HepG2 (cell line): ENCODE data around the gene TJP3. TPM values are rescaled to one million over a fixed set of nuclear protein-coding genes. Genes with fewer than 3 reads are reported as not detected.

Experiments used
- ATAC-seq: fragments of 200-7000 bp; cut with Tn5 transposase; 3 replicates; pipeline ENCODE4 v1.9.1; 2020; ENCODE audit warnings: mild to moderate bottlenecking, moderate library complexity
- BruUV-seq: library from RNA; stranded (reverse); fragments of 400-500 nt; replicated peaks from 2 replicates; lab custom pipeline; 2021; lab: Mats Ljungman, UMichigan
- CTCF ChIA-PET: fragments of 300-600 bp; formaldehyde crosslinking; extraction: SDS; loops from one replicate; lab custom pipeline; 2021; ENCODE audit warnings: low total read pairs, inconsistent platforms, low intra/inter-chr PET ratio; lab: Yijun Ruan, JAX
- POLR2A ChIA-PET: fragments of 350-600 bp; sonication (Branson Sonifier 250); formaldehyde crosslinking; loops from one replicate; lab custom pipeline; 2020; ENCODE audit warnings: antibody characterized with exemption, inconsistent platforms; lab: Yijun Ruan, JAX
- DNase-seq: peaks from one replicate; pipeline ENCODE4 v3.0.0-alpha.2; 2015; ENCODE audit warnings: low spot score
- FAIRE-seq: peaks from 3 replicates; lab custom pipeline; 2011; peaks lifted over from hg19 to GRCh38; lab: Jason Lieb, UNC
- H2AFZ ChIP-seq: one replicate; pipeline ENCODE4 v1.6.1; 2011; ENCODE audit warnings: low read length, inconsistent platforms
- H3K27ac ChIP-seq: fragments of 300-600 bp; 3 replicates; pipeline ENCODE4 v1.8.0; 2011; ENCODE audit warnings: mixed run types, mild to moderate bottlenecking, mixed read lengths, low read length, inconsistent platforms; ENCODE audit not compliant: insufficient read depth; ENCODE audit errors: extremely low read length
- H3K27me3 ChIP-seq, 2 experiments: fragments of 200-600 bp in 1 of 2; 2 replicates in 1 of 2; 3 replicates in 1 of 2; pipeline versions ENCODE4 v1.6.0 to v1.8.0; 2011; ENCODE audit warnings: low read length in 2 of 2, mild to moderate bottlenecking in 2 of 2, moderate library complexity in 2 of 2, inconsistent platforms in 1 of 2; ENCODE audit not compliant: insufficient read depth in 2 of 2, control insufficient read depth in 1 of 2
- H3K36me3 ChIP-seq, 2 experiments: fragments of 200-600 bp in 1 of 2; replicated peaks in 1 of 2; 2 replicates in 1 of 2; 3 replicates in 1 of 2; pipeline versions ENCODE4 v1.5.1 to v1.8.0; 2011; ENCODE audit warnings: low read length in 2 of 2, inconsistent platforms in 1 of 2; ENCODE audit not compliant: insufficient read depth in 2 of 2, control insufficient read depth in 1 of 2
- H3K4me1 ChIP-seq: 2 replicates; pipeline ENCODE4 v1.5.1; 2012; ENCODE audit warnings: low read length, inconsistent platforms; ENCODE audit not compliant: insufficient read depth
- H3K4me2 ChIP-seq: 2 replicates; pipeline ENCODE4 v1.6.0; 2011; ENCODE audit warnings: low read depth, low read length, inconsistent platforms
- H3K4me3 ChIP-seq, 3 experiments: fragments of 200-600 bp in 1 of 3; sonication (generic), shearing (Covaris generic) in 1 of 3; replicated peaks in 1 of 3; 2 replicates each; pipeline ENCODE4 v1.5.1; 2011 to 2016; ENCODE audit warnings: low read length in 3 of 3, inconsistent platforms in 2 of 3, low read depth in 2 of 3, mild to moderate bottlenecking in 2 of 3, control low read depth in 1 of 3, mixed read lengths in 1 of 3; ENCODE audit not compliant: insufficient read depth in 1 of 3
- H3K79me2 ChIP-seq: one replicate; pipeline ENCODE4 v1.6.1; 2011; ENCODE audit warnings: low read length, inconsistent platforms; ENCODE audit not compliant: insufficient read depth
- H3K9ac ChIP-seq: 2 replicates; pipeline ENCODE4 v1.6.0; 2011; ENCODE audit warnings: mild to moderate bottlenecking, low read depth, low read length, inconsistent platforms; ENCODE audit not compliant: insufficient read depth
- H3K9me3 ChIP-seq: 2 replicates; pipeline ENCODE4 v1.5.1; 2012; ENCODE audit warnings: mild to moderate bottlenecking, low read length
- H4K20me1 ChIP-seq: 2 replicates; pipeline ENCODE4 v1.6.0; 2011; ENCODE audit warnings: inconsistent platforms, mild to moderate bottlenecking, low read length, moderate library complexity; ENCODE audit not compliant: insufficient read depth
- ZBTB33 ChIP-seq: sonication (generic); formaldehyde crosslinking; IDR thresholded peaks from 2 replicates; pipeline ENCODE4 v1.4.0; 2020; ENCODE audit warnings: missing genetic modification reagents
- ZNF687 ChIP-seq: sonication (generic); formaldehyde crosslinking; IDR thresholded peaks from 2 replicates; pipeline ENCODE4 v1.5.1; 2020; ENCODE audit warnings: mild to moderate bottlenecking, missing genetic modification reagents, moderate library complexity
- WGBS: methylation state at CpG from one replicate; pipeline ENCODE4 v1.1.6; 2017; ENCODE audit warnings: low lambda C conversion rate; 5-methylcytosine and 5-hydroxymethylcytosine counted together
- in situ Hi-C: cut with HindIII; loops from 2 replicates; pipeline ENCODE4 v1.10.0; 2017; ENCODE audit warnings: low pct_unique_long_range_greater_than_20kb; ENCODE audit not compliant: extremely low pct_ligation_motif_present
- intact Hi-C: fragments of 100-400 bp; cut with micrococcal nuclease; formaldehyde crosslinking; loops from one replicate; pipeline ENCODE4 v1.10.0; 2022; ENCODE audit not compliant: unreplicated experiment
- polyA plus RNA-seq, 8 experiments: library from polyadenylated mRNA; depleted of rRNA in 3 of 8; stranded (reverse) in 7 of 8; unstranded in 1 of 8; fragments of >200 nt; fragmentation: Illumina TruSeq in 4 of 8; extraction: Trizol in 4 of 8; gene quantifications; 2 replicates each; pipeline versions ENCODE4 v1.2.1 to v1.2.3, GENCODE V29; 2011 to 2016; ENCODE audit warnings: low read depth in 4 of 8, missing spikeins in 1 of 8, mixed read lengths in 1 of 8; ENCODE audit not compliant: insufficient read depth in 1 of 8
- total RNA-seq, 5 experiments: library from RNA; depleted of rRNA; stranded (reverse); fragments of >200 nt; fragmentation: Illumina TruSeq; extraction: Trizol; gene quantifications; 2 replicates each; pipeline ENCODE4 v1.2.3, GENCODE V29; 2016; ENCODE audit warnings: low read depth in 1 of 5

TJP3 gene
- total and polyA plus RNA-seq, 2 of the 13 experiments (the other 11 are each of a cell fraction or from before 2014, with no cell fraction given): 2.3 to 21.5 TPM

GRCh38 chr19:3778899-3779723, 70.9 kb downstream of the TJP3 start:
- in situ Hi-C loops (no loop called here), intact Hi-C loops (no loop called here)
- ATAC-seq (no peak; the same call in 2 of the 3 replicates), DNase-seq (no peak), FAIRE-seq (no peak)
- no peak overlapping the region for H3K27ac ChIP-seq
- ChIA-PET CTCF (no interaction called here), POLR2A (interaction anchor here (2.1 kb wide), 1 partner anchor 17 kb away, joined by 6 read pairs; the partner anchor contains the start of gene MRPL54)
- H3K36me3 ChIP-seq: no peaks in the 10 kb centered on the region
- H3K27me3 ChIP-seq: peaks cover 0 to 18% of the 10 kb centered on the region in 2 experiments; a peak in 4 of 5 replicates
- H3K9ac ChIP-seq: no peak overlapping the region
- WGBS: 5% methylated on average over 10 of the region's 44 CpGs
- no peak overlapping the region for H3K4me3 ChIP-seq
- H3K4me1 ChIP-seq: 0 out of 2 replicates have a peak, but pooled peaks cover 5% of the 10 kb centered on the region
- peak overlapping the region; percentile 18; the same call in 1 of the 2 replicates for H3K4me2 ChIP-seq
- H3K79me2 ChIP-seq: no peaks in the 10 kb centered on the region
- BruUV-seq: no TSS peak
- H4K20me1 ChIP-seq: no peaks in the 10 kb centered on the region
- no peak overlapping the region for H2AFZ ChIP-seq
- peaks cover 18% of the 10 kb centered on the region for H3K9me3 ChIP-seq
- TF ChIP-seq ZNF687 (CRISPR knock-in tag) (peak; percentile 48; the same call in 1 of the 2 replicates), ZBTB33 (CRISPR knock-in tag) (no peak)
